ENCODE results near the gene MPPED2. TPM values are rescaled to one million over a fixed set of nuclear protein-coding genes. Genes with fewer than 3 reads are reported as not detected.

Gene MPPED2
- total and polyA plus RNA-seq, 3 donors from 2014 or later: 5.0 to 13.4 (median 13.1) TPM

DNA sequence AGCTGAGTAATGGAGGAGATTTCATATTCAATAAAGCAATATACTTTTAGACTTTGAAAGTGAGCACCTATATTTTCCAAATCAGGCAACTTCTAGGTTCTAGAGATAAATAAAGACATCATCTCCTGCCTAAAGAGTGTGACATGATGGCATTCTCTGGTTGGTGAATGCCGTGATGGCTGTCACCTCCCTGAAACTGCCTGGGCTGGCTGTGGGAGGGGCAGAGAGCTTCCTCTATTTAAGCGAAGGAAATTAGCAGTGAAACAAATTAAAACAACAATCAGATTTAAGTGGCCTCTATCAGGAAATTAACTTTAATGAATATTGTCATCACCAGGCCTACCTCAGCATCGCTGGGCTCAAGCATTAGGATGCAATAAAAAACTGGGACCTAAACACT, 149.4 kb downstream of the MPPED2 start:
- TF ChIP-seq, protein P1, sequence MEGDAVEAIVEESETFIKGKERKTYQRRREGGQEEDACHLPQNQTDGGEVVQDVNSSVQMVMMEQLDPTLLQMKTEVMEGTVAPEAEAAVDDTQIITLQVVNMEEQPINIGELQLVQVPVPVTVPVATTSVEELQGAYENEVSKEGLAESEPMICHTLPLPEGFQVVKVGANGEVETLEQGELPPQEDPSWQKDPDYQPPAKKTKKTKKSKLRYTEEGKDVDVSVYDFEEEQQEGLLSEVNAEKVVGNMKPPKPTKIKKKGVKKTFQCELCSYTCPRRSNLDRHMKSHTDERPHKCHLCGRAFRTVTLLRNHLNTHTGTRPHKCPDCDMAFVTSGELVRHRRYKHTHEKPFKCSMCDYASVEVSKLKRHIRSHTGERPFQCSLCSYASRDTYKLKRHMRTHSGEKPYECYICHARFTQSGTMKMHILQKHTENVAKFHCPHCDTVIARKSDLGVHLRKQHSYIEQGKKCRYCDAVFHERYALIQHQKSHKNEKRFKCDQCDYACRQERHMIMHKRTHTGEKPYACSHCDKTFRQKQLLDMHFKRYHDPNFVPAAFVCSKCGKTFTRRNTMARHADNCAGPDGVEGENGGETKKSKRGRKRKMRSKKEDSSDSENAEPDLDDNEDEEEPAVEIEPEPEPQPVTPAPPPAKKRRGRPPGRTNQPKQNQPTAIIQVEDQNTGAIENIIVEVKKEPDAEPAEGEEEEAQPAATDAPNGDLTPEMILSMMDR (IDR thresholded peaks at IDR 0.05): no peak
- no peak for TF ChIP-seq POLR2A (IDR thresholded peaks at IDR 0.05)
- H3K4me1 ChIP-seq: no peaks in the 10 kb centered on the region
- H3K9me3 ChIP-seq: no peaks in the 10 kb centered on the region
- 86 to 95% methylated on average over 3 of the region's 3 CpGs for WGBS, 2 donors
- intact Hi-C loops (cut with DNase I; ENCODE audit: low total_unique reads): no loop called here
- DNase-seq: no peak
- no peaks in the 10 kb centered on the region for H3K36me3 ChIP-seq (ENCODE audit: low read depth, missing control alignments)
- no peak overlapping the region for H3K4me3 ChIP-seq
- H3K27ac ChIP-seq: no peak overlapping the region
- H3K27me3 ChIP-seq: no peaks in the 10 kb centered on the region

GRCh38 chr11:30435488-30435887, 150.7 kb downstream of the MPPED2 start:
- intact Hi-C loops (cut with DNase I; ENCODE audit: low total_unique reads): no loop called here
- Histone ChIP-seq H3K36me3 (ENCODE audit: low read depth, missing control alignments) (no peaks in the 10 kb centered on the region), H3K27ac (no peak overlapping the region), H3K9me3 (no peaks in the 10 kb centered on the region), H3K27me3 (no peaks in the 10 kb centered on the region), H3K4me1 (no peaks in the 10 kb centered on the region), H3K4me3 (no peak overlapping the region)
- no peak for DNase-seq
- TF ChIP-seq, protein P1 (IDR thresholded peaks at IDR 0.05): no peak

DNA sequence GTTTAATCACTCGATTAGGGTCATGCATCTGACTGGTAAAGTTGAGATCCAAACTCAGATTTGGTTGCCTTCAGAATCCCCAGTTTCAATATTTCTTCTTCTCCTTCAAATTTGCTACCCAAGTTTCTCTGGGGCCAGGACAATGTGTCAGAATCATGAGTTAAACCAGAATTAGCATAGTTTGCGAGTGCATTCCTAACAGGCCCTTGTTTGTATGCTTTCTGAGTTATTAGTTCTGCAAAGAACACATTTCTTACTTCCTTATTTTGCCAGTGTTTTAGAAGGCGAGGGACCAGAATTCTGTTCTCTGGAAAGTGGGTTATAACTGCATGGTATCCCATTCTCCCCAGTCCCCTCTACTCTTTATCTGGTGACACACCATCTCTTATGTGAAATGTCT, 151.3 kb downstream of the MPPED2 start:
- H3K4me3 ChIP-seq: no peak overlapping the region
- intact Hi-C loops (cut with DNase I; ENCODE audit: low total_unique reads): no loop called here
- WGBS, 2 donors: 77 to 81% methylated on average over 3 of the region's 3 CpGs
- DNase-seq: no peak
- no peaks in the 10 kb centered on the region for H3K36me3 ChIP-seq (ENCODE audit: low read depth, missing control alignments)
- no peak overlapping the region for H3K27ac ChIP-seq
- H3K27me3 ChIP-seq: no peaks in the 10 kb centered on the region
- H3K4me1 ChIP-seq: no peaks in the 10 kb centered on the region
- H3K9me3 ChIP-seq: no peaks in the 10 kb centered on the region
- TF ChIP-seq POLR2A (IDR thresholded peaks at IDR 0.05): no peak
- TF ChIP-seq, protein P1 (IDR thresholded peaks at IDR 0.05): no peak

- no peaks in the 10 kb centered on the region for H3K9me3 ChIP-seq
- H3K4me1 ChIP-seq: no peaks in the 10 kb centered on the region
- no peaks in the 10 kb centered on the region for H3K27me3 ChIP-seq
- no peak overlapping the region for H3K4me3 ChIP-seq
- H3K36me3 ChIP-seq (ENCODE audit: low read depth, missing control alignments): no peaks in the 10 kb centered on the region
- intact Hi-C loops (cut with DNase I; ENCODE audit: low total_unique reads): no loop called here
- DNase-seq: no peak
- WGBS, 2 donors: 53 to 59% methylated on average over 1 of the region's 1 CpG
- TF ChIP-seq, protein P1 (IDR thresholded peaks at IDR 0.05): no peak
- TF ChIP-seq POLR2A (IDR thresholded peaks at IDR 0.05): no peak
- H3K27ac ChIP-seq: no peak overlapping the region
Measured at GRCh38 chr11:30433831-30434230, 152.3 kb downstream of the MPPED2 start.

- Histone ChIP-seq H3K27ac (no peak overlapping the region), H3K9me3 (no peaks in the 10 kb centered on the region), H3K27me3 (no peaks in the 10 kb centered on the region), H3K4me3 (no peak overlapping the region), H3K36me3 (ENCODE audit: low read depth, missing control alignments) (no peaks in the 10 kb centered on the region), H3K4me1 (no peaks in the 10 kb centered on the region)
- TF ChIP-seq POLR2A (IDR thresholded peaks at IDR 0.05): no peak
- TF ChIP-seq, protein P1 (IDR thresholded peaks at IDR 0.05): no peak
- no peak for DNase-seq
- WGBS, 2 donors: 55 to 71% methylated on average over 2 of the region's 2 CpGs
- intact Hi-C loops (cut with DNase I; ENCODE audit: low total_unique reads): no loop called here
Measured at GRCh38 chr11:30432716-30433115, 153.4 kb downstream of the MPPED2 start.
